GM18526 (cell line): ENCODE results near the gene TNFSF11.

Experiments used
- POLR2A ChIP-seq: IDR thresholded peaks from 3 replicates; pipeline ENCODE4 v1.6.1; 2011; ENCODE audit not compliant: insufficient read length; ENCODE audit errors: extremely low read depth

The TNFSF11 gene

DNA sequence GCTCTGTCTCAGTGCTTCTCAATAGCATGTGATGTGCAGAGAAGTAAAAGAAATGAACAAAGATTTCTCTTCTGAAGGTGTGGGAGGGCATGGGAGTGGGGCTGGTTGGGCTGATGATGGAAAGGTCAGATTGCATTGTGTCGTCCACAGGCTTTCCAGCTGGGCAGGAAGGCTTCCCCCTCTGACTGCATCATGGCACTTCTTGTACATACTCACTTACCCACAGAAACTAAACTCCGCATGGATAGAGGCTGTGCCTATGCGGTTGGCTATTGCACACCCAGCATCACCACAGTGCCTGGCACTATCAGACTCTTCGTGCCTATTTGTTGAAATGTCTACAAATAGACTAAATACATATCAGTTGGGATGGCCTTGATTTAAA, 24.4 kb upstream of the TNFSF11 start:
- TF ChIP-seq POLR2A = no peak

DNA sequence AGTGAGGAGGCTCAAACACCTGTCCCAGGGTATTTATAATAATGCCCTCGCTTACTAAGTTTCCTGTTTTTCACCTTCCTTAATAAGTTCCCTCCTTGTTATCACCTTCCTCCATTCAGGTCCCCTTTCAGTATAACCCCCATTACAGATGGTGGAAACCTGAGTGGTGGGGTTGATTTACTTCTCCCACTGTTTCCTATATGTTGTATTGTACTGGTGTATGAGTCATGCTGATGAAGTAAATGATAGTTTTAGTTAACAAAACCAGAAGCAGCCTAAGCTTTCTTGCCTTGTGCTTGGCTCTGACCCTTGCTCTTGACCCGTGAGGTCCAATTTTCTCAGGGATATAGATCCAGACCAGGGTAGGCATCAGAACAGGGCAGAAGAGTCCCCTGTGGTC, 22.3 kb upstream of the TNFSF11 start:
- no peak for TF ChIP-seq POLR2A

DNA sequence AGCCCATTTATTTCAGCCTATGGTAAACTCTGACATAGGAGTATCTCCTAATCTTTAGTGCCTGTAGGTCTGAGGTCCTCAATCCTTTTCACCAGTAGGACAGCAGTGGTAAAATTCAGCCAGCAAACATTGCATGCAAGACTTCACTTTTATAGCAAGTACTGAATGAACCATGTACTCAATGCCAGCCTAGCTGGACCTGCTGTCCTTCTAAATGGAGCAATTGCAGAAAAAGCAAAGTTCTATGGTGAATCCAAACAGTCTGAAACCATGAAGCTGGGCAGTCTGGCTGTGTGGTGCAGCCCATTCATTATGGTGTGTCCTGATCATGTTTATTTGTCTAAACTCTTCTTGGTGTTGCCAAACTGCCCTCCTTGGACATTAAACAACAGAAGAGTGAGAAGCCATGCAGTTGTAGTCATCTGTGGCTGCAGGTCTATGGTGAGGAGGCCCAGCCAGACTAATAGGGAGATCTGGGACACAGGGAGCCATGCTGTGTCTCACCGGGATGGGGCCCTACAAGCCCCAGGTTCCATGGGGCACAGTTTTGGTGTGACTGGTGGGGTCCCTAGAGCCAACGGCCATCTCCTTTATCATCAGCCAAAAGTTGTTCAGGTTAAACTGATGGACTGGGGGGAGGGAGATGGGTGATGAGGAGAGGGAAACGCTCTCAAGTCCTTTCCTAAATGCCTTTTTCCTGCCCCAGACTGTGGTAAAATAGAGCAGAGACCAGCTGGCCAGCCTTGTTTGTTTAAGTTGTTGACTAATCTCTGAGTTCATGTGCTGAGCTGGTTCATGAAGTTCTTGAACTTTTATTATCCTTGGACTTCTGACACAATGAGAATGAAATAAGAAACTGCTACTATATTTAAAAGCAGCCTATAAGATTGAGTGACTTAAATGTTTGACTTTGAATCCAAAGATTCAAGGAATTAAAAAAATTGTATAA, 20.6 kb upstream of the TNFSF11 start:
- TF ChIP-seq POLR2A = no peak

DNA sequence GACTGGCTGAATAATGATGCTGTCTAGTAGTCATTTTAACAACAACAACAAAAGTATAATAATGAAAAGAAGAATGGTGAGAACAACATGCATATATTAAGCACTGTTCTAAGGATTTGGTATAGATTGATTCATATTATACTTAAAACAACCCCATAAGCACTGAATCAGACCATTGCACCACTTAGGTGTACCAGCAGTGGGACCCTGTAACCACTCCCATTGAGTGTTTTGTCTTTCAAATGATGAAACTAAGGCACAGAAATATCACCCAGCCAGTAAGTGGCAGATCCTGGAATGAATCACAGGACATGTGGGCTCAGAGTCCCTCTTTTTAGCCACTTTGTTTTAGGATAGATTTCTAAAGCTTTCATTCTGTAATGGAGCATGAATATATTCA, 14.9 kb upstream of the TNFSF11 start:
- no peak for TF ChIP-seq POLR2A

DNA sequence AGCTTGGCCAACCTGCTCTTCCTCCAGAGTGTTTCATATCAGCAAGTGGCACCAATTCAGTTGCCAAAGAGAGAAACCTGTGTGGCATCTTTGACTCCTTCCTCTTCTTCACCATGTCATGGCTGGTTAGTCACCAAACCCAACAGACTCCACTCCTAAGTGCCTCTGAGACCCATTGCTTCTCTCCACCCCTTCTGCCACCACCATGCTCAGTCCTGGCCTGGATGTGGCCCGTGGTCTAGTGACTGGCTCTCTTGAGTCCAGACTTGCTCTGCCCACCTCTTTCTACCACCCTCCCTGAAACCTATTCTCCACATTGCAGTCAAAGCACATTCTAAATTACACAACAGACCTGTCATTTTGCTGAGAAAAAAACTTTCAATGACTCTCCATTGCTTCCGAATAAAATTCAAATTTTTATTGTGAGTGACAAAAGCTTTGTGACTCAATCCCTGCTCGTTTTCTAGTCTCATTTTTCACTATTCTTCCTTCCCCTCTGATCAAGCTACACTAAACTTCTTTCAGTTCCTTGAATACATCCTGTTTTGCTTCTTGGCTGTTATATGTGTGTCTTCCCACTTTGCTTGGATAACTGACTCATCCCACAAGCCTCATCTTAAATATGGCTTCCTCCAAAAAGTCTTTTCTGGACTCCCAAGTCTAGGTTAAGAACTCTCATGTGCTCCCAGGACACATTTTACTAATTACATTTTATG, 12.0 kb upstream of the TNFSF11 start:
- TF ChIP-seq POLR2A = no peak

DNA sequence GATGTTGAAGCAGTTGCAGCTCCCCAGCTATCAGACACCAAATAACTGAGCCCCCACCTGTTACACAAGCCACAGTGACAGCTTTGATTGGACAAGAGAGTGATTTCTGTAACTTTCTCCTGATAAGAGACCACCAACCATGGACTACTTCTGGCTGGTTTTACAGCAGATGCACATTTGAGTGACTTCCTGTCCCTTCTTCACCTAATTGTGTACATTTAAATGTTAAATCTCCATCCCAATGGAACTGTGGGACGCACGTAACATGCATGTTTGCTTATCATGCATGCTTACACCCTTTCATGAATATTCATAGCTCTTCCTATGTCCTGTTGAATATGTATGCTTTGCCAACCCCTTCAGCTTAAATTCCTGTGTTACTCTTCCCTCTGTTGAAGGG, 6.0 kb upstream of the TNFSF11 start:
- TF ChIP-seq POLR2A = no peak

DNA sequence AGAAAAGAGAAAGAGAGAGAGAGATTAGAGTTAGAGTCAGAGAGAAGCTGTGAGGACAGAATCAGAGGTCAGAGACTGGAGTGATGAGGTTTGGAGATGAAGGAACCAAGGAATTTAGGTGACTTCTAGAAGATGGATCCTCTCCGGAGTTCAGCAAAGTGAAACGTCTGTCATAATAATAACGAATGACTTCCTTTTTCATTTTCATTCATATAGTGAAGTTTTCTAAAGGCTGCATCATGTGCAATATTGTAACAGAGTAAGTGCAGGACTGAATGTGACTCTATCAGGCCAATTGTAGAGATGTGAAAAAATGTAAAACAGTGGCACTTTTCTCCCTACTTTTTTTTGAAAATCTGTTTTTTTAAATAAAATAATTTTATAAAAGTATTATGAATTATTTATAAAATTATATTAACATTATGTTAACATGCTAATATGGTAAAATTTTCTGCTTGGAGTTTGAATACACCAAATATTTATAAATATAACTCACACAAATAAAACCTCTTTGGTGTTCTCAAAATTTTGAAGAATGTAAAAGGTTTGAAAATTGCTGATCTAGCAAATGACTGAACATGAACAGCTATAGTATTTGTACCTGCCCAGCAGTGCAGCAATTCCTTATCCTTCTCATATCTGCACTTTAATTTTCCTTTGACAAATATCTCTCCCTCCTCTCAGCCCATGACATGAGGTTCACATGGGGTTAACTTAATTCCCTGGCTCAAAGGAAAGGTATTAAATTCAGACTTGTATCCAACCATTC, 4.2 kb upstream of the TNFSF11 start:
- no peak for TF ChIP-seq POLR2A

DNA sequence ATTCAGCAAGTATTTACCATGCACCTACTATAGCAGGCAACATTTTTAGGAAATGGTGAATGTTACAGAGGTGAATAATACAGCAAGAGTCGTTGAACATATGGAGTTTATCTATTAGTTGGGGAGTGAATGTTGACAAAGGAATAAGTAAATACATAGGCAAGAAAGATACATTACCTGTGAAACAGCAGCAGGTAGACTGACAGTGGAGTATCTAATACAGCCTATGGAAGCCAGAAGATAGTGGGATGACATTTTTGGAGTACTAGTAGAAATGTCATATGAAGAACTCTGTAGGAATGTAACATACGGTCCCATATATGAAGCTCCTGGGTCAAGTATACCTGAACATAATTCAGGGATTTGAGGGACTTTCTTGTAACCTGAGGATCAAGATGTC, 2.1 kb upstream of the TNFSF11 start:
- TF ChIP-seq POLR2A = no peak

DNA sequence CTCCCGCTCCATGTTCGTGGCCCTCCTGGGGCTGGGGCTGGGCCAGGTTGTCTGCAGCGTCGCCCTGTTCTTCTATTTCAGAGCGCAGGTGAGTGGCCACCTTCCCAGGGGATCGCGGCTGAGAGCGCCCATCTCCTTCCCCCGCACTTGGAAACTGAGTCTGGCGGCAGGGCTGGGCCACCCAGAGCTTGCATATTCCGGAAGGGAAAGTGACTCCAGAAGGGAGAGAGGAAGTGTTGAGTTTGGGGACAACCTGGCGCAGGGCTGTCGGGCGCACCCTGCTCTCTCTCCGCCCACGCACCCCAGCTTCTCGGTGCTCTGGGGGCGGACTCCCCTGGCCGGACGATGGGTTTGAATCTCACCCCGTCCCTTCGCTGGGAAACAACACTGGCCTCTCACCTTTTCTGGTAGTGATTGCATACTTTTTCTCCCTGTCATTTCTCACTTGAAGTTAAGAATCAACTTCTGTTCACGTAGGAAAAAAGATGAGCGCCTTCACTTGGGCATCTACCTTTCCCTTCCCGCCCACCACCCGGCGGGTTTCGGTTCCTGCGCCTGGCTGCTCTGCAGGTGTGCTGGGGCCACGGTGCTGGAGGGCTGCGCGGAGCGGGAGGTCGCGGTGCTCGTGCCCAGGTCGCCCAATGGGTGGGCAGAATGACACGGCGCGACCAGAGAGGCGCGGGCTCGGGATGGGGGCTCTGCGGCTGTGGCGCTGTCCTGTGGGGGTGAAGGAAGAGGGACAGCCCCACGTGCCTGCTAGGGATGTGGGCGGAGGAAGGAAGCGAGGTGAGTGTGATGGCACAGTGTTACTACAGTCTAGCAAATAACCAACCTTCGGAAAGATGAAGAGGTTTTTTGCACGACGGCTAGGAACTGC, 721 bp downstream of the TNFSF11 start:
- peak; percentile 32 for TF ChIP-seq POLR2A

DNA sequence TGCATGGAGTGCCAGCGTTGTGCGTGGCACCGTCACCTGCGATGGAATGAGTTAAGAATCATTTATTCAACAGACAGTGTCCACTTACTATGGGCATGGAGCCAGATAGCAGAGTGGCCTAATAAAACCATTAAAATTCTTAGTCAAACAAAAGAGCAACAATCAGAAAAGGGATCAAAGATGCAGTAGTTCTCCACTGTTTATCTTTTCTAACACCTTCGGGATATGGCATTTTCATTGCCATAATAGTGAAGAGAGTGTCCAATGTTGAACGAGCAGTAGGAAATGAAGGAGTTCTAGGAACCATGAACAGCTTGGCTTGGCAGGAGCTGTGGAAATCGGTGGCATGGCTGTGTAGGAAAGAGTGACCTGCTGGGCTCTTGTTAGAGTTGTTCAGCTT, 2.0 kb downstream of the TNFSF11 start:
- no peak for TF ChIP-seq POLR2A

DNA sequence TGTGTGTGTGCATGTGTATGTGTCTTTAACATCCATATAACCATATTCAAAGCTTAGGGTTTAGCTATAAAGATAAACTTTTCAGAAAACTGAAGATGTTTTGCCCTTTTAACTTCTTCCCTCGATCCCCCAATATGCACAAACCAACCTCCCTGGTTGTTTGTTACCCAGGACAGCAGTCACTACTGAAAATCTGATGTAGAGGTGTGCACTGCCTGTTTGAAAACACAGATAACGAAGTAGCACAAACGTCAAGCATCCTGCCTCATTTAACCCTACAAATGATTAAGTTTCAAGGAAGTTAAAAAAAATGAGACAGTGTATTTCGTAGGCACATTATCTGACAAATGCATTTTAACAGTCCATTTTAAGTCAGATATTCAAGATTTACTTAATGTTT, 3.6 kb downstream of the TNFSF11 start:
- TF ChIP-seq POLR2A = no peak

DNA sequence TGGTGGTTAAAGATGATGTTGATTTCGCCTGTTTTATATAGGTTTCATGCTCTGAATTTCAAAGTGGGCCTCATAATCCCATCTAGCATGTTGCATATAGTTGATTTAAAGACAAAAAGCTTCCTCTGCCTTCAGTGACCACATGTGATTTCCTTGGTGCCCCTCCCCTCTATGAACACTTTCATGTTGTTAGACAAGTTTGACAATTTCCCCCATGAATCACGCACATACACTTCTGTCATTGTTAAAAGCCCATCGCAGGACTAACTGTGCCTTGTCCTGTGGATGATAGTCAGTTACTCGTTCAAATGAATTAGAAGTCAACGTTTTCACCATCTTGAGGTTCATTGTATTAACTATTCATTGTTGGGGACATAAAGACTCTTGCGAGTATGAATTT, 6.7 kb downstream of the TNFSF11 start:
- no peak for TF ChIP-seq POLR2A

DNA sequence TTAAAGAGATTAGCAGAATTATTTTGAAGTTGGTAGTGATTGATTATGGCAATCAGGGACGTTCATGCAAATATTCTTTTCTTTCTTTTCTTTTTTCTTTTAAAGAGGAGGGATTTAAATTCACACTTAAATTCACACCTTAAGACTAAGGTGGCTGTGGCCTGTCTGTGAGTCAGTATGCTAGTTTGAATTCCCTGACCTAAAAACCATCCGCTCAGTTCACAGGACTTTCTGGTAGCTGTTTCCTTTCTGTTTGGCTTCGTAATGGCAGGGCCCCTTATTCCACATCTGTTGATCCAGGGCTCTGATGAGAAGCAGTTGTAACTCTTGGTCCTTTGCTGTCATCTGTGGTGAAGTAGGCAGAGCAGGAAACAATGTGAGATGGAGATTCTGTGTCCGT, 7.5 kb downstream of the TNFSF11 start:
- no peak for TF ChIP-seq POLR2A

DNA sequence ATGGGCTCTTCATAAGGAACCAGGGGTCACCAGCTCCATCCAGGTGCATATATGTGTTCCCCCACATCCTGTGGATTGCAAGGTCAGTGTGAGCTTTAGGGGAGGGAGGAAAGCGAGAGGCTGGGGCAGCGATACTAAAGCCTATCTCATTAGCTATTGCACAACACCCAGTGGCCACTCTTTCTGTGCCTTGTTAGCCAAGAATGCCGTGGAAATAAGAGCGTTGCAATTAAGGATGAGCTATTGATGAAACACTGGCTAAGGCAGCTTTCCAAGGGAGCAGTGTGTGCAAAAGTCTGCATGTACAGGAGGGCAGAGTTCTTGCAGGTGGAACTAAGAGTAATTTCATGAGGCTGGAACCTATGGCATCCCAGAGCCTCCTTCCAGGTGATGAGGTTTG, 17.6 kb downstream of the TNFSF11 start:
- no peak for TF ChIP-seq POLR2A
